PFSK-1 (cell line): ENCODE data around the gene CA5A.

Experiments
- FOXP2 ChIP-seq: optimal IDR thresholded peaks from 2 replicates; pipeline ENCODE3; 2011; ENCODE audit warnings: borderline replicate concordance, control low read depth, inconsistent platforms; ENCODE audit not compliant: insufficient read depth; ENCODE audit errors: extremely low read length, extremely low read depth
- POLR2AphosphoS5 ChIP-seq: IDR thresholded peaks from 2 replicates; pipeline ENCODE4 v1.6.1; 2012; ENCODE audit warnings: low read depth, mild to moderate bottlenecking, control low read depth, low read length, moderate library complexity
- SIN3A ChIP-seq: IDR thresholded peaks from 2 replicates; pipeline ENCODE4 v1.6.1; 2012; ENCODE audit warnings: mild to moderate bottlenecking, low read length, moderate library complexity, borderline replicate concordance; ENCODE audit not compliant: insufficient read depth
- TAF1 ChIP-seq: IDR thresholded peaks from 2 replicates; pipeline ENCODE4 v1.6.1; 2012; ENCODE audit warnings: low read length, control low read depth, borderline replicate concordance; ENCODE audit not compliant: insufficient read depth
- TF ChIP-seq, protein P1 (sequence below), 2 experiments: IDR thresholded peaks; 2 replicates each; pipeline versions ENCODE4 v1.6.1 to v1.8.0; 2011 to 2012; ENCODE audit warnings: low read depth in 2 of 2, low read length in 2 of 2, control low read depth in 1 of 2, inconsistent platforms in 1 of 2, mild to moderate bottlenecking in 1 of 2, moderate library complexity in 1 of 2; ENCODE audit not compliant: insufficient read depth in 1 of 2

Gene CA5A

DNA sequence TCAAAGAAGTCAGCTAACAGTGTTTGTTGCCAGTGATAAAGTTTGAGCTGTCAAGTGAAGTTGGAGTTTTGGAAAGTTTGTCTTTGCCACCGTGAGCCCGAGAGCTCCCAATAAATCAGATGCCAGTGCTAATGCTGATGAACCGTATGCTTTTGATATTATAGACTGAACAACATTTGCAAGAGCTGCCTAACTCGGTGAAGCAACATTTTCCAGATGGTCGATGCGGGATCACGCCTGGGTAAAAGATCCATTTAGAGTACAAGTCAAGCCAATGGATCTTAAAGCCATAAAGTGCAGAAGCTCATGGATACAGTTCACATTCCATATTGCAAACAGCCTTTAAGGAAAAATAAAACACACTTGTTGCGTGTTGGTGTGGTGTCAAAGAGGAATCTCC lies 24.5 kb upstream of the CA5A start:
- no peak for TF ChIP-seq POLR2AphosphoS5
- TF ChIP-seq, protein P1, sequence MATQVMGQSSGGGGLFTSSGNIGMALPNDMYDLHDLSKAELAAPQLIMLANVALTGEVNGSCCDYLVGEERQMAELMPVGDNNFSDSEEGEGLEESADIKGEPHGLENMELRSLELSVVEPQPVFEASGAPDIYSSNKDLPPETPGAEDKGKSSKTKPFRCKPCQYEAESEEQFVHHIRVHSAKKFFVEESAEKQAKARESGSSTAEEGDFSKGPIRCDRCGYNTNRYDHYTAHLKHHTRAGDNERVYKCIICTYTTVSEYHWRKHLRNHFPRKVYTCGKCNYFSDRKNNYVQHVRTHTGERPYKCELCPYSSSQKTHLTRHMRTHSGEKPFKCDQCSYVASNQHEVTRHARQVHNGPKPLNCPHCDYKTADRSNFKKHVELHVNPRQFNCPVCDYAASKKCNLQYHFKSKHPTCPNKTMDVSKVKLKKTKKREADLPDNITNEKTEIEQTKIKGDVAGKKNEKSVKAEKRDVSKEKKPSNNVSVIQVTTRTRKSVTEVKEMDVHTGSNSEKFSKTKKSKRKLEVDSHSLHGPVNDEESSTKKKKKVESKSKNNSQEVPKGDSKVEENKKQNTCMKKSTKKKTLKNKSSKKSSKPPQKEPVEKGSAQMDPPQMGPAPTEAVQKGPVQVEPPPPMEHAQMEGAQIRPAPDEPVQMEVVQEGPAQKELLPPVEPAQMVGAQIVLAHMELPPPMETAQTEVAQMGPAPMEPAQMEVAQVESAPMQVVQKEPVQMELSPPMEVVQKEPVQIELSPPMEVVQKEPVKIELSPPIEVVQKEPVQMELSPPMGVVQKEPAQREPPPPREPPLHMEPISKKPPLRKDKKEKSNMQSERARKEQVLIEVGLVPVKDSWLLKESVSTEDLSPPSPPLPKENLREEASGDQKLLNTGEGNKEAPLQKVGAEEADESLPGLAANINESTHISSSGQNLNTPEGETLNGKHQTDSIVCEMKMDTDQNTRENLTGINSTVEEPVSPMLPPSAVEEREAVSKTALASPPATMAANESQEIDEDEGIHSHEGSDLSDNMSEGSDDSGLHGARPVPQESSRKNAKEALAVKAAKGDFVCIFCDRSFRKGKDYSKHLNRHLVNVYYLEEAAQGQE (IDR thresholded peaks at IDR 0.05; ENCODE audit: insufficient read depth in 1 of 2, low read depth in 2 of 2, low read length in 2 of 2), result no peak
- TF ChIP-seq SIN3A, result no peak
- TF ChIP-seq TAF1, result no peak
- no peak for TF ChIP-seq FOXP2

DNA sequence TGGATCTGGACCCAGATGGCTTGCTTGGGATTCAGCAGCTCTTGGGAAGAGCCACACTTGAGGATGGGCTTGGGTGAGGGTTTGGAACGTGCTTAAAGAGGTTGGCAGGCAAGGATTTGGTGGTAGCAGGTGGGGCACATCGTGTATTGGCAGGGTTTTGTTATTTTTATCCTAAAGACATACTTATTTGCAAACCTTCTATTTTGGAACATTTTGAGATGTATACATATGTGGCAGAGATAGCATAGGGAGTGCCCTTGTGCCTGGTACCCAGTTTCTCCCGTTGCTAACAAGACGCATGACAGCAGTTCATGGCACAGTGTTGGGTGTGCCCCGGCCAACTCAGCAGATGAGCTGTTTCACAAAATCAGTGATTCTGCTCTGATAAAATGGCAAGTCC lies 24.0 kb upstream of the CA5A start:
- TF ChIP-seq SIN3A (no peak), POLR2AphosphoS5 (no peak), TAF1 (no peak), FOXP2 (no peak)
- TF ChIP-seq, protein P1 (IDR thresholded peaks at IDR 0.05; ENCODE audit: insufficient read depth in 1 of 2, low read depth in 2 of 2, low read length in 2 of 2), result no peak

DNA sequence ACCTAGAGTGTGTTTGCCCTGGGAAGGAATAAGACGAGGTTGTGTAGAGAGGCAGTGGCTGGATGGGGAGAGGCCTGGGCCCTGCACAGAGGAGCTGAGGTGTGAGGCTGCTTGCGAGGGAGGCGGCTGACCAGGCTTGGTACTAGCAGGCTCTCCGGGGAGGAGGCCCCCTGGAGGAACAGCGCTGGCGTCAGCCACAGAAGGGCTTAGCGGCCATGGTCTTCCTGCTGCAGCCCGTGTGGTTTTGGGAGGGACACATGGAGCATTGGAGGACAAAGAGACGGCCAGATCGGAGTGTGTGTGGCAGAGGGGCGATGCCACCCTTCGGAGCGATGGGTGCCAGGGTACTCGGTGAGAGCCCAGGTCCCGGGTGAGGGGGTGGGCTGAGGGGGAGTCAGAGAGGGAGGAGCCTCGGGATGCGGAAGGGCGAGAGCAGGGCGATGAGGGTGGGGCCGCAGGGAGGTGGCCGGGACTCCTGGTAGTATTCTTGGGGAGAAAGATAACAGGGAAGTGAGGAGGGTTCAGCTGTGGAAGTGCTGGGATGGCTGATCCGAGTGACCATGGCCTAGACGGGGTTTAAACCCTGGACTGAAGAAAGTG lies 23.2 kb upstream of the CA5A start:
- TF ChIP-seq, protein P1 (IDR thresholded peaks at IDR 0.05; ENCODE audit: insufficient read depth in 1 of 2, low read depth in 2 of 2, low read length in 2 of 2), result no peak
- TF ChIP-seq SIN3A, result no peak
- TF ChIP-seq TAF1, result no peak
- TF ChIP-seq POLR2AphosphoS5, result no peak
- no peak for TF ChIP-seq FOXP2

DNA sequence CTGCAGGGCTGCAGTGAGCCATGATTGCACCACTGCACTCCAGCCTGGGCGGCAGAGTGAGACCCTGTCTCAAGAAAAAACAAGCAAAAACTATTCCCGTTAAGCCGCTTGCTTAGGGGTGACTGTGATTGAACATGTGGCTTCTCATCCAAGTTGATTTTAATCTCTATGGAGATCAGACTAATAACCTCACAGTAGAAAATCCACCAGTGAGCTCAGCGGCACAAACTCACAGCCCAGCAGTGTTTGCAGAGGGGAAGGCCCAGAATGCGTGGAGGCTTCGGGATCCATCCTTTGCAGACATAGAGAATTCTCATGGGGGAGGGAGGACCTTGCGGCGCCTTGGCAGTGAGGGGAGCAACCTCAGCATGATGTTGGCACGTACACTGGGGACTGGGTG lies 22.3 kb upstream of the CA5A start:
- TF ChIP-seq FOXP2 (no peak), POLR2AphosphoS5 (no peak), TAF1 (no peak), SIN3A (no peak)
- TF ChIP-seq, protein P1 (IDR thresholded peaks at IDR 0.05; ENCODE audit: insufficient read depth in 1 of 2, low read depth in 2 of 2, low read length in 2 of 2), result no peak
